ENCODE results near the gene ITGA1.
A peak's percentile ranks its signal among the peaks of the same experiment; 100 is the strongest.
"Not testable (repeated sequence)": the region's sequence is repeated elsewhere in the genome, so short reads cannot be mapped to it uniquely, and the experiment has no call there.

The ITGA1 gene

DNA sequence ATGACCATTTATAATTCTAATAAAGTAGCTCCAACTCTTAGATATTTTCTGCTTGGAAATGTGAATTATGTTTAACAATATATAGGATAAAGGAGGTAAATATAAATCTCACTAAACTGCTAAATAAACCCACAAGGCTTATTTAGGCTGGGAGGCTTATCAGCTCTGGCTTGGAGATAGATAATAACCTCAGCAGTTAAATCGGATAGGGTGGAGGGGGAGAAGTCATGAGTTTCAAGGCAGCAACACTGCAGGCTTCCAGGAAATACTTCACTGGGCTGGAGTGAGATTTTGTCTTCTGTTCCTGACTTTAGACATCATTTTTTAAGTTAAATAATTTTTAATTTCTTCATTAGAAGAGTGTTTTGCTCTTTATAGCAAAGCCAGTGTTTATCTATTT is 121.5 kb downstream of the ITGA1 start:
- no peak for DNase-seq

- DNase-seq = no peak
Measured at GRCh38 chr5:52910071-52910470, 122.4 kb downstream of the ITGA1 start.

- peak; percentile 75 for DNase-seq
Measured at GRCh38 chr5:52915176-52915875, 127.6 kb downstream of the ITGA1 start.

GRCh38 chr5:52920929-52921328 is 133.2 kb downstream of the ITGA1 start:
- DNase-seq = peak; percentile 5

GRCh38 chr5:52922384-52922783 is 134.7 kb downstream of the ITGA1 start:
- peak; percentile 92 for DNase-seq

- no peak for DNase-seq
Measured at GRCh38 chr5:52924456-52924855, 136.7 kb downstream of the ITGA1 start.

DNA sequence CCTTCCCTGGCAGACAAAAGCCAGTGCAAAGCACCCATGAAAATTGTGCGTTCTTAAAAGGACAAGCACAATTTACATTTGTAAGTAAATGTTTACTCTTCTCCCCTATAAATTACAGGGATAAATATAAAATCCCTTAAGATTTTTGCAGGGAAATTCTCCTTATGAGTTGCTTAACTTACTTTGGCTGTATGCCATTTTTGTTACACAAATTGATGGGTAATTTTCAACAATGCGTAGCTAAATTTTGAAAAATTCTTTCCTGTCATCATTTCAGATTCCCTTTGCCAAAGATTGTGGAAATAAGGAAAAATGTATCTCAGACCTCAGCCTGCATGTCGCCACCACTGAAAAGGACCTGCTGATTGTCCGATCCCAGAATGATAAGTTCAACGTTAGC is 137.3 kb downstream of the ITGA1 start:
- no peak for DNase-seq

DNA sequence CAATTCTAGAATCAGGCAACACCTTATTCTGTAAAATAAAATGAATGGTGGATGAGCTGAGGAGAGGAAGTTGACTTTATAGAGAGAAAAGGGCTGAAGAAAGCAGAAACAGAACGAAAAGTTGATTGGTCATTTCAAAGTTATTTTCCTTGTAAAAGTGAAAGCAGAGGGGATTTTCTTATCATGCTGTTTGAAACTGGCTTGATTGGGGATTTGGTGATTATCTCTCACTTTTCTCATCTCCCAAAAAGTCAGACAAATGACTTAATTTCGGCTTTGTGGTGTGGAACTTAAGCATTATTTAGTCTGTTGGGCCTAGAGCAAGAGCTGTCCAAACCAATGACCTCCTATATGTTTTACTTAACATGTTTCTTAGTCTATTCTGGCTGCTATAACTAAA is 141.0 kb downstream of the ITGA1 start:
- DNase-seq = no peak

DNA sequence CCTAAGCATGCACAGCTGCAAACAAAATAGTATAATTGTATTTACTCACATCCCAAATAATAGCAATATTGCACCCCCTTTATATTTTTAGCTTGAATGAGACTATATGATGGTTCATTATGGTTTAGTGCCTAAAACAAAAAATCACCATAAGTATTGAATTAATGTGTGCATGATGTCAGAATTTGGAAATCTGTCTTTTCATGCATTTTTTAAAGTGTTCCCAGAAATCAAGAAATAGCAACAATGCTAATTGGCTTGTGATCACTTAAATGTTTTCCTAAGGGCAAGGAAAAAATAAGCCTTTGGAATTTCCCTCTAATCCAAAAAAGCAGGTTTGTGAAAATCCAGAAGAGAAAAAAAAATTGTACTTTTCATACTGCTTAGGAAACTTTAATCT is 150.5 kb downstream of the ITGA1 start:
- DNase-seq = no peak

- DNase-seq = no peak
Measured at GRCh38 chr5:52943285-52943684, 155.6 kb downstream of the ITGA1 start.

- no peak for DNase-seq
Measured at GRCh38 chr5:52943808-52944207, 156.1 kb downstream of the ITGA1 start.

GRCh38 chr5:52945040-52945439 is 157.3 kb downstream of the ITGA1 start:
- no peak for DNase-seq

DNA sequence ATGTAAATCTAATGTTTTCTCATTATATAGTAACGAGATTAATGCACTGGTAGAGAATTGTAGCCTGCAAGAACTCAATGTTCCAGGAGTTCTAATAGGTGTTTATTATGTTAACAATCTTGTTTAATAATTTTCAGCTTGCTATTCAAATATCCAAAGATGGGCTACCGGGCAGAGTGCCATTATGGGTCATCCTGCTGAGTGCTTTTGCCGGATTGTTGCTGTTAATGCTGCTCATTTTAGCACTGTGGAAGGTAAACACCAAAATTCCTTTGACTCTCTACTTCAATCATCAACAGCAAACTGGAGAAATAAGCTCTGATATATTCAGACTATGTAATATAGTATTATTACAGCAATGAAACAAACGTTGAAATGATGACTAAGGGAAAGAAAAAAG is 159.5 kb downstream of the ITGA1 start:
- no peak for DNase-seq

DNA sequence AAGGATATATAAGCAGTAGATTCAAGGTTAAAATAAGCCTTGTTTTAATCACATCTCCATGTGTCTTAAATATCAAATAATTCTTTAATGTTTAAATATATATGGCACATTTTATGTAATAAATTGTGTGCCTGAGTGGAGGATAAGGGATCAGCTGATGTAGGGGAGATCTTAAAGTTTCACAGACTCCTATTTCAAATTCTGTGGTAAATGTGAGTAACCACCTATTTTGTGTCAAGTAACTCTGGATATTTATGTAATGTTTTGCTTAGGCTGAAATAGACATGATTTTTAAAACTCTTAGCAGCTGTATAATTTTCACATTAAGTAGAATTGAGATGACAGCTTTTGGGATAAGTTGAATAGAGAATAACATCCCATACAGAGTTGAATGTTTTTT is 160.1 kb downstream of the ITGA1 start:
- no peak for DNase-seq

DNA sequence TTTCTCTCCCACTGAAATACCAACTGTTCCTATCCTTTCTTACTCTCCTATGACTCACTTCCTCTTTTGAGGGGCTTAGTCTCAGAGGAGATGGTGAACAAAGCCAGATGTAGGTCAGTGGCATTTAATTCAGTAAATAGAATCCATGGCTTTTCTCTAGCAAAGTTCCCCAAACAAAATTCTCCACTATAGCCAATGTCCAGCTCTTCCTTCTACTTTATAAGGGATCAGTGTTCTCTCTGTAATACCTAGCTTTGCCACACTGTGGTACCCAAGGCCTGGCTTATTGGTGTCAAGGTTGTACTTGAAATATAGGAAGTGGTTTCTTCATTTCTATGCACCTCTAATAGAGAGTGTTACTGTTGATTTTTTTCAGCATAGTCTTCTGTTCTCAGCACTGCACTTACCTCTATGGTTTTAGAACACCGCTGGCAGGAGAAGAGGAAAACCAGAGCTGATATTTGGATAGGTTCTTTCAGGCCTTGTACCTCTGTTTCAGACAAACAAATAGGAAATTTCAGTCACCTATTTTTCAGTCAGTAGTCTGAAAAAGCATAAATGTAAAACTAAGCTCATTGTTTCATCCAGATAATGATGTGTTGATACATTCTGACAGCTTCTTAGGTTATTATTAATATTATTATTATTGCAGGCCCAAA is 160.8 kb downstream of the ITGA1 start:
- DNase-seq = peak; percentile 85

DNA sequence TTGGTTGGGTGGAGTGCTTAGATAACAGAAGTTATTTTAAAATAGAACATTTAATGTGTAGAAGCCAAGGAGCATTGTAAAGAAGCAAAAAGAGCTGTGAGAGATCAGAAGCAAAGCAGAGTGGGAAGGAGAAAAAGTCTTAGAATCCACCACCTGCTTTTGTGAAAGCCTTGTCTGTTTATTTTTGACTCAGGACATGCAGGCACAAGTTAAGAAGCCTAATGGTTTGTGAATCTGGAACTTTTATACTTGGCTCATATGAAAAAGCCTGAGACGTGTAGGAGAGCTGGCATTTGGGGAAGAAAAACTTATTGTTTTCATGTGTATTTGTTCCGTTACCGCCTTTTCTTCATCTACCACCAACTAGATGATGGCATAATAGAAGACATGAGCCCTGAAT is 163.0 kb downstream of the ITGA1 start:
- no peak for DNase-seq

GRCh38 chr5:52952483-52952882 is 164.8 kb downstream of the ITGA1 start:
- no peak for DNase-seq

- DNase-seq = no peak
Measured at GRCh38 chr5:52956014-52956413, 168.3 kb downstream of the ITGA1 start.

- peak; percentile 22 for DNase-seq
Measured at GRCh38 chr5:52956915-52957747, 169.4 kb downstream of the ITGA1 start.

DNA sequence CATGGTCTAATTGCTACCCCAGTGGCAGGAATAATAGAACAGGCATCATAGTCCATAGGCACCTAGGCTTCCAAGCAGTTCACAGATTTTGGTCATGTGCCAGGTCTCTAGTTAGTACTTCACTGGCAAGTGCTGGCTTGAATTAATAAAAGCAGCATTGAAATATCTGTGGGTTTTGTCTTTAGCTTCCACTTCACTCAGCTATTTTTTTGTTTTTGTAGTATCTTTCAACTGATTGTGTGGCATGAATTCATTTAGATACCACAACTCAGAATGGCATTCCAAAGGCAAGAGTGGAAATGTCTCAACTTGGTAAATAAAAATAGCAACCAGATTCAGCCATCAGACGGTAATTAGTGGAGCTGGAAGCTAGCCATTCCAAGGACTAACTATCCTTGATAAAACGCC is 173.6 kb downstream of the ITGA1 start:
- DNase-seq = peak; percentile 9

DNA sequence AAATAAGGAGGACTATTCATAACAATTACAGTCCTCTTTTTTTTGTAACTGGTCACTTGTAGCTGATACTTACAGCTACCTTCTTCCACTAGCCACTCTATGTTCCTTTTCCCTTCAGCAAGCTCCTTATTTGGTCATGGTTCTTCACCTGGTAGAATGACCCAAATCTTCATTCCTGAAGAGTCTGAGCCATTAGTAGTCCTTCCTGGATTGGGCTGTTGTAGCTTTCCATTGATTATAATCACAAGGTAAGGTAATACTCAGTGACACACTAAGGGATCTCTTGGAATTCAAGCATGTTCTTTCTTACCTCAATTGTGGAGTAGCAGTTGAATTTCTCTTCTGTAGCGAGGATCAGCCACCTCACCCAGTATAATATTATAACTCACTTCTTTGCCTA is 175.9 kb downstream of the ITGA1 start:
- no peak for DNase-seq

DNA sequence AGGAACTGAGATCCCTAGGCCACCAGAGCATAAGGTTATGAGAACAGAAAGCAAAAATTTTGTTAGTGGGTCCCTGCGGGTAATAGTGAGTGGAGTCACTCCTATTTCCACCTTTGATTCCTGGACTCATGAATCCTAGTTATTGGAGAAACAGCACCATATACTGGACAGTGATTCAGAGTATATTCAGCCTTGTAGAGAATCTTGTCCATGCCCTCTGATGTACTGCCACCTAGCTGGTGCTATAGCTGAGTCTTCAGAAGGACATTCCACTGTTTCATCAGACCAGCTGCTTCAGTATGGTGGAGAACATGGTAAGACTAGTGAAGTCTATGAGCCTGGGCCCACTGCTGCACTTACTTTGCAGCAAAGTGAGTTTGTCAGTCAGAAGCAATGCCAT is 176.4 kb downstream of the ITGA1 start:
- DNase-seq = peak; percentile 18

DNA sequence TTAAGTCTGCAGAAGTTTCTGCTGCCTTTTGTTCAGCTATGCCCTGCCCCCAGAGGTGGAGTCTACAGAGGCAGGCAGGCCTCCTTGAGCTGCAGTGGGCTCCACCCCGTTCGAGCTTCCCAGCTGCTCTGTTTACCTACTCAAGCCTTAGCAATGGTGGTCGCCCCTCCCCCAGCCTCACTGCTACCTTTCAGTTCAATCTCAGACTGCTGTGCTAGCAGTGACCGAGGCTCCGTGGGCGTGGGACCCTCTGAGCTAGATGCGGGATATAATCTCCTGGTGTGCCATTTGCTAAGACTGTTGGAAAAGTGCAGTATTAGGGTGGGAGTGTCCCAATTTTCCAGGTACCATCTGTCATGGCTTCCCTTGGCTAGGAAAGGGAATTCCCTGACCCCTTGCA is 188.4 kb downstream of the ITGA1 start:
- not testable (repeated sequence) for DNase-seq
